Natural killer cell (primary cell): ENCODE data around the gene ALK. TPM values are rescaled to one million over a fixed set of nuclear protein-coding genes. Genes with fewer than 3 reads are reported as not detected.

ENCODE experiments used
- ATAC-seq, 3 donors: fragments of 150-1000 bp in 2 of 3; fragments of 200-7000 bp in 1 of 3; cut with Tn5 transposase; 1 replicate in 1 of 3; 2 replicates in 2 of 3; pipeline ENCODE4 v1.10.0; 2021; ENCODE audit warnings: mild to moderate bottlenecking in 2 of 3, moderate library complexity in 2 of 3
- DNase-seq, 2 donors: peaks; one replicate each; pipeline versions ENCODE4 v3.0.0 to v3.0.0-alpha.2; 2013 to 2021; ENCODE audit warnings: mixed read lengths in 1 of 2
- H3K27ac ChIP-seq: one replicate; pipeline ENCODE4 v1.5.1; 2013; ENCODE audit warnings: mild to moderate bottlenecking, low read length
- H3K27me3 ChIP-seq: one replicate; pipeline ENCODE4 v1.6.1; 2013; ENCODE audit warnings: low read length; ENCODE audit not compliant: control insufficient read depth, insufficient read depth
- H3K36me3 ChIP-seq: one replicate; pipeline ENCODE4 v1.6.1; 2013; ENCODE audit warnings: low read length; ENCODE audit not compliant: control insufficient read depth, insufficient read depth
- H3K4me1 ChIP-seq: one replicate; pipeline ENCODE4 v1.6.1; 2013; ENCODE audit warnings: low read length; ENCODE audit not compliant: control insufficient read depth, insufficient read depth
- H3K4me3 ChIP-seq: one replicate; pipeline ENCODE4 v1.5.1; 2013; ENCODE audit warnings: low read length
- H3K9me3 ChIP-seq: one replicate; pipeline ENCODE4 v1.6.1; 2013; ENCODE audit warnings: low read length; ENCODE audit not compliant: control insufficient read depth, insufficient read depth
- H3K27ac Mint-ChIP-seq, 2 donors: one replicate each; pipeline ENCODE4 v1.8.0; 2022; ENCODE audit warnings: mild to moderate bottlenecking in 2 of 2, mixed read lengths in 2 of 2, moderate library complexity in 1 of 2
- H3K27me3 Mint-ChIP-seq, 2 donors: one replicate each; pipeline ENCODE4 v1.8.0; 2022; ENCODE audit warnings: low read depth in 2 of 2, mixed read lengths in 2 of 2
- H3K36me3 Mint-ChIP-seq: one replicate; pipeline ENCODE4 v1.8.0; 2022; ENCODE audit warnings: mixed read lengths
- H3K4me1 Mint-ChIP-seq, 2 donors: one replicate each; pipeline ENCODE4 v1.8.0; 2022; ENCODE audit warnings: mixed read lengths in 2 of 2
- H3K4me3 Mint-ChIP-seq: one replicate; pipeline ENCODE4 v1.8.0; 2022; ENCODE audit warnings: mild to moderate bottlenecking, moderate library complexity, mixed read lengths
- H3K9me3 Mint-ChIP-seq, 2 donors: one replicate each; pipeline ENCODE4 v1.8.0; 2022; ENCODE audit warnings: mixed read lengths in 2 of 2
- CTCF ChIP-seq: fragments of 200-600 bp; IDR thresholded peaks from one replicate; pipeline ENCODE4 v1.8.0; 2022; ENCODE audit warnings: antibody characterized with exemption
- WGBS: methylation state at CpG from one replicate; pipeline ENCODE4 v1.1.7; 2013; ENCODE audit warnings: missing lambda C conversion rate; ENCODE audit not compliant: insufficient coverage; 5-methylcytosine and 5-hydroxymethylcytosine counted together
- intact Hi-C: fragments of 100-400 bp; cut with micrococcal nuclease; formaldehyde crosslinking; loops from one replicate; pipeline ENCODE4 v1.14.2; 2022
- total RNA-seq, 4 donors: library from RNA; stranded (reverse); fragments of 120-200 nt in 1 of 4; gene quantifications; one replicate each; pipeline versions ENCODE4 v1.2.3 to v1.2.4, GENCODE V29; 2013 to 2022

ALK gene
- total RNA-seq, 3 donors from 2014 or later (not counting 1 experiment from before 2014, with no cell fraction given), result not detected

- ATAC-seq (no peak), DNase-seq (no peak)
- Mint-ChIP-seq H3K4me3 (no peak overlapping the region), H3K9me3 (no peaks in the 10 kb centered on the region), H3K27me3 (peaks cover 0 to 11% of the 10 kb centered on the region in 2 donors), H3K27ac (no peak overlapping the region), H3K36me3 (no peaks in the 10 kb centered on the region), H3K4me1 (no peaks in the 10 kb centered on the region)
- H3K27ac ChIP-seq, result no peak overlapping the region
- no peaks in the 10 kb centered on the region for H3K36me3 ChIP-seq
- no peaks in the 10 kb centered on the region for H3K27me3 ChIP-seq
- H3K9me3 ChIP-seq, result no peaks in the 10 kb centered on the region
- H3K4me3 ChIP-seq, result no peak overlapping the region
- H3K4me1 ChIP-seq, result no peaks in the 10 kb centered on the region
- intact Hi-C loops, result no loop called here
- WGBS, result 61% methylated on average over 2 of the region's 2 CpGs
- TF ChIP-seq CTCF, result no peak
Measured at GRCh38 chr2:29492701-29493100, 428.7 kb downstream of the ALK start.

GRCh38 chr2:29490045-29490444 is 431.3 kb downstream of the ALK start:
- 90% methylated on average over 6 of the region's 6 CpGs for WGBS

GRCh38 chr2:29489568-29489967 is 431.8 kb downstream of the ALK start:
- Histone ChIP-seq H3K36me3 (no peaks in the 10 kb centered on the region), H3K4me3 (no peak overlapping the region), H3K27me3 (no peaks in the 10 kb centered on the region), H3K9me3 (no peaks in the 10 kb centered on the region), H3K4me1 (no peaks in the 10 kb centered on the region), H3K27ac (no peak overlapping the region)
- DNase-seq (no peak), ATAC-seq (no peak)
- no peak overlapping the region for H3K4me3 Mint-ChIP-seq
- intact Hi-C loops, result no loop called here
- H3K9me3 Mint-ChIP-seq, result no peaks in the 10 kb centered on the region
- H3K27me3 Mint-ChIP-seq, result peaks cover 2 to 26% of the 10 kb centered on the region in 2 donors
- no peaks in the 10 kb centered on the region for H3K36me3 Mint-ChIP-seq
- H3K4me1 Mint-ChIP-seq, result no peaks in the 10 kb centered on the region
- no peak overlapping the region for H3K27ac Mint-ChIP-seq
- TF ChIP-seq CTCF, result no peak
- 94% methylated on average over 1 of the region's 1 CpG for WGBS

More at GRCh38 chr2:29490045-29490444, 431.3 kb downstream of the ALK start:
- ATAC-seq (no peak), DNase-seq (no peak)
- H3K4me1 ChIP-seq, result no peaks in the 10 kb centered on the region
- no peaks in the 10 kb centered on the region for H3K9me3 Mint-ChIP-seq
- no peak overlapping the region for H3K27ac Mint-ChIP-seq
- H3K4me3 Mint-ChIP-seq, result no peak overlapping the region
- H3K27ac ChIP-seq, result no peak overlapping the region
- H3K36me3 ChIP-seq, result no peaks in the 10 kb centered on the region
- no peaks in the 10 kb centered on the region for H3K9me3 ChIP-seq
- no peaks in the 10 kb centered on the region for H3K36me3 Mint-ChIP-seq
- no peaks in the 10 kb centered on the region for H3K27me3 ChIP-seq
- intact Hi-C loops, result no loop called here
- no peak for TF ChIP-seq CTCF
- peaks cover under 1 to 21% of the 10 kb centered on the region in 2 donors for H3K27me3 Mint-ChIP-seq
- no peaks in the 10 kb centered on the region for H3K4me1 Mint-ChIP-seq
- no peak overlapping the region for H3K4me3 ChIP-seq

GRCh38 chr2:29487967-29488555 is 433.3 kb downstream of the ALK start:
- DNase-seq, result no peak
- no peak for ATAC-seq
- 91% methylated on average over 4 of the region's 4 CpGs for WGBS

More at GRCh38 chr2:29487967-29488555, 433.3 kb downstream of the ALK start:
- Histone ChIP-seq H3K9me3 (no peaks in the 10 kb centered on the region), H3K4me3 (no peak overlapping the region), H3K27me3 (no peaks in the 10 kb centered on the region), H3K27ac (no peak overlapping the region), H3K4me1 (no peaks in the 10 kb centered on the region), H3K36me3 (no peaks in the 10 kb centered on the region)
- Mint-ChIP-seq H3K9me3 (no peaks in the 10 kb centered on the region), H3K4me1 (no peaks in the 10 kb centered on the region), H3K27me3 (peaks cover 2 to 27% of the 10 kb centered on the region in 2 donors), H3K27ac (no peak overlapping the region), H3K4me3 (no peak overlapping the region), H3K36me3 (no peaks in the 10 kb centered on the region)
- intact Hi-C loops, result no loop called here
- no peak for TF ChIP-seq CTCF
